NCI-H774 (cell line): ENCODE data around the gene GPC5.
"Not testable (repeated sequence)": the region's sequence is repeated elsewhere in the genome, so short reads cannot be mapped to it uniquely, and the experiment has no call there.

Experiments
- DNase-seq: peaks from one replicate; lab custom pipeline; 2025; lab: John Stamatoyannopoulos, UW

Gene GPC5

DNA sequence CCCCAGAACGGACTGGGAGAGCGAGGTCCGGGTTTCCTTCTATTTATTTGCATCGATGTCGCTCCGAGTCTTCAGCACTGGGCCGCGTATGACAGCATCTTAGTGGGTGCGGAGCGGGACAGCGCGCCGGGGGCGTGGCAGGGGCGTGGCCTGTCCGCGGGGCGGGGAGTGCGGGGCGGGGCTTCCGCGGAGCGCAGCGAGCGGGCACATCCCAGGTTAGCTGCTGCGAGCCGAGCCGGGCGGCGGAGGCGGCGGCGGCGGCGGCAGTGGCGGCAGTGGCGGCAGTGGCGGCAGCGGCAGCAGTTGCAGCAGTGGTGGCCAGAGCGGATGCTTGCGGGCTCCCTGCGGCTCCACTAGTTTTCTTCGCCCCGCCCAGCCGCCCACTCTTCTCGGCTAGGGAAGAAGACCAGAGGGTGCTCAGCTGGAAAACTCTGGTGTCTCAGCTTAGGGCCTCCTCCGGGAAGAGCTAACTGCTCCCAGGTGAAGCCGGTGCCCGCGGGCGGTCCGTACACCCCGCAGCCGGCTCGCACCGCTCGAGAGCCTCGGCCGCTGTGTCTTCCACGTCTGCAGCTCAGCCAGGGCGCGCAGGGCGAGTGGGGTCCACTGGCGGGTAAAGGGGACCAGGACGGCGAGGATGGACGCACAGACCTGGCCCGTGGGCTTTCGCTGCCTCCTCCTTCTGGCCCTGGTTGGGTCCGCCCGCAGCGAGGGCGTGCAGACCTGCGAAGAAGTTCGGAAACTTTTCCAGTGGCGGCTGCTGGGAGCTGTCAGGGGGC lies at the start of gene GPC5:
TSS of gene GPC5 (plus strand) at position 209 of the 776 bp plus-strand sequence.
- DNase-seq = peak; percentile 21

GRCh38 chr13:91348906-91349435 lies 49.5 kb upstream of the GPC5 start:
- peak; percentile 41 for DNase-seq

DNA sequence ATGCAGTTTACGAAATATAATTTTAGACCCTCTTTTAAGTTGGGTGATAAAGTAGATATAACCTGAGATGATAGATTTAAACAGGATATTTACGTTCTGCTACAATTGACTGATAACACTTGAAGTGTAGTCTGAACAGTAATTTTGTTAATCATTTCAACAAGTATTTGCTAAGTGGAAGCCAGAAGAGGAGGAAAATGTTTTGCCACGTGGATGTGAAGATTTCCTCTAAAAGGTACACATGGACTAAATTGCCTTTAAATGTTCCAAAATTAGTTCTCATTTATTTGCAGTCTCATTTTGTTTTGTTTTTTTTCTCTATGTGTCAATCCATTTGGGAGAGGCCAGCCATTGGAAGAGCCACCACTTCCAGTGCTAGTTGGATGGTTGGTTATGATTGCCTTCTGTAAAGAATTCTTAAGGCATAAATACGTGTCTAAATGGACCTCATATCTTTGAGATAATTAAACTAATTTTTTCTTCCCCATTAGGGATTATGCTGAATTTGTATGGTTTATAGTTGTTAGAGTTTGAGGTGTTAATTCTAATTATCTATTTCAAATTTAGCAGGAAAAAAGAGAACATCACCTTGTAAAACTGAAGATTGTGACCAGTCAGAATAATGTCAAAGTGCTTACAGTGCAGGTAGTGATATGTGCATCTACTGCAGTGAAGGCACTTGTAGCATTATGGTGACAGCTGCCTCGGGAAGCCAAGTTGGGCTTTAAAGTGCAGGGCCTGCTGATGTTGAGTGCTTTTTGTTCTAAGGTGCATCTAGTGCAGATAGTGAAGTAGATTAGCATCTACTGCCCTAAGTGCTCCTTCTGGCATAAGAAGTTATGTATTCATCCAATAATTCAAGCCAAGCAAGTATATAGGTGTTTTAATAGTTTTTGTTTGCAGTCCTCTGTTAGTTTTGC lies 48.2 kb upstream of the GPC5 start:
- DNase-seq = no peak

GRCh38 chr13:91351123-91351522 lies 47.3 kb upstream of the GPC5 start:
- DNase-seq = no peak

DNA sequence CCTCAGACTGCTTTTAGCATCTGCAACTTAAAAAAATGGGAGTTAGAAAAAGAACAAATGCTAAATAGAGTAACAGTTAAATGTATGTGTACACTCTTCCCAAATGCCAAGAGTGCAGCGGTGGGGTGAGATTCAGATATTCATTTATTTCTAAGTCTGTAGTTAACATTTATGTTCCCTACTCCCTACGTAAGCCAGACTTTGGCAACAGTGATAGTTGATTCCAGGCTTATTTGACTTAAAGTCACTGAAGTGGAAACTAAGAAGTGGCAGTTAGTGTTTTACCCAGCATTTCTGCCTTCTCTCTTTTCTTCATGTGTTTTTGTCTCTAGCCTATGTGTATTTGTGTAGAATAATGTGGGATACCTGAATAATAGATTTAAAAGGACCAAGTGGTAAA lies 46.4 kb upstream of the GPC5 start:
- no peak for DNase-seq

GRCh38 chr13:91352891-91353290 lies 45.5 kb upstream of the GPC5 start:
- DNase-seq = not testable (repeated sequence)

- no peak for DNase-seq
Measured at GRCh38 chr13:91353494-91353893, 44.9 kb upstream of the GPC5 start.

- DNase-seq = no peak
Measured at GRCh38 chr13:91355099-91355825, 43.2 kb upstream of the GPC5 start.

GRCh38 chr13:91355826-91356710 lies 42.4 kb upstream of the GPC5 start:
- DNase-seq = no peak

GRCh38 chr13:91356919-91357612 lies 41.4 kb upstream of the GPC5 start:
- no peak for DNase-seq

- no peak for DNase-seq
Measured at GRCh38 chr13:91357613-91358386, 40.6 kb upstream of the GPC5 start.

DNA sequence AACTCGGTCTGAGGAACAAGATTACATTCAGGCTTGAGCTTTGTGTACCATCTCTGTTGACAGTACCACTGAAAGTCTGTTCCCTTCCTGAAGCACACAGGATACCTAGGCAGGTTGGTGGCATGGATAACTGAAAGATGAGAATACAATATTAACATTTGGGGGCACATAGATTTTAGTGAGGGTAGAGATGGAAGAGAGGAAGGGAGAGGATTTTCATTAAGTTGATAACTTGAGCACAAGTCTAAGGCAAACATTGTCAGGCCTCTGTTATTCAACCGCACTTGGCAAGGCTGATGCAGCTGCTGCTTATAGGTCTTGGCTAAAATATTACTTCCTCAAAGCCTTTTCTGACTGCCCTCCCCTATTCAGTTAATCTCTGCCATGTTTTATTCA lies 40.0 kb upstream of the GPC5 start:
- DNase-seq = no peak

- DNase-seq = no peak
Measured at GRCh38 chr13:91359111-91359510, 39.3 kb upstream of the GPC5 start.

DNA sequence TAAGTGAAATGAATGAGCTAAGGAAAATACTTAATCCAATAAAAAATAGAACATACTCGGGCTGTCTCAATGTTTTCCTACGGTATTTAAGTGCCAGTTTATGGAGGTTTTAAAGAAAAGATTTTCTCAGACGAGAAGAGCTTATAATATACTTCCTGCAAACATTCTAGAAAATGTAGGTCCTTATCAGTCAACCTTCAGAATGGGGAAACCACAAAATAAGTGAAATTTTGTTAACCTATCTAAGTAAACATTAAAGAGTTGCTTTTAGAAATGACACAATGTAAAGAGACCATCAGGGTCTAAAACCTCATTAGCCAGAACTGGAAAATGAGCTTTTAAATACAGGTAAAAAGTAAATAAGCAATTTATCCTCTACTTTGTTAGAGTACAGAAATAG lies 38.8 kb upstream of the GPC5 start:
- DNase-seq = no peak

GRCh38 chr13:91360246-91360751 lies 38.1 kb upstream of the GPC5 start:
- no peak for DNase-seq

- DNase-seq = peak; percentile 33
Measured at GRCh38 chr13:91361755-91362271, 36.6 kb upstream of the GPC5 start.

DNA sequence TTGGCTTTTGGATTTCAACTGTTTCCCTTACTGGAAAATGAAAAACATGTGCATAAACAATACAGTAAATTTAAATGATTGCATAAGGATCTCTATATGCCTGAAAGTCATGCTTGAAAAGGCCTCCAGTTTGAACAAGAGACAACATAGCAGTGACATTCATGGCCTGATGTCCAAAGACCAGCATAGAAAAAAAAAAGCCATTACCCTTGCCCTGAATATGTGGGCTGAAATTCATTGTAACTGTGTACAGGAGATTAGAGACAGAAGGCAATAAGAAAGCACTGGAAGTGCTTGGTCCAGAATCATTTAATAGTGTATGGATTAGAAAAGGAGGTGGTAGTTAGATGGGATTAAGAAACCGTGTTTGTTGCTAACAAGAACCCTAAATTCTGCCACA lies 35.5 kb upstream of the GPC5 start:
- no peak for DNase-seq

DNA sequence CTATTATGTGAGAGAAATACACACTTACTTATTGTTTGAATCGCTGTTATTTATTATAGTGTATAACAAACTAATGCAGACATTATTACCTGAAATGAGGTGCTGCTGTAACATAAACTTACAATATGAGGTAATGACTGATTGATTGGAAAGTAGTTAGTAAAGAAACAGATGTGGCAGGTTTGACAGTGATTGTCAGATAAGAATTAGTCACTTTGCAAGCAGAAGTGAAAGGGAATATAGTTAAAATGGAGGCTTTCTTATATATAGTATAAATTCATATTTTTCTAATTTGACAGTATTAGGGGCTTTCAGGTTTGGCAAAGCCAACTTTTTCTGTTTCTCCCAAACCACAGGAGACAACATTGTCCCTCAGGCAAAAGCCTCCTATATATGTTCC lies 30.3 kb upstream of the GPC5 start:
- DNase-seq = no peak
